Measurements from ENCODE around the gene CHN2. TPM values are rescaled to one million over a fixed set of nuclear protein-coding genes. Genes with fewer than 3 reads are reported as not detected.

Gene CHN2
- total RNA-seq, 2 experiments from 2014 or later = 2.1 to 3.5 TPM

GRCh38 chr7:29469976-29470557, 275.5 kb downstream of the CHN2 start:
- ChIA-PET POLR2A (no interaction called here), CTCF (no interaction called here)
- Mint-ChIP-seq H3K9me3 (no peaks in the 10 kb centered on the region), H3K4me1 (ENCODE audit: low read depth) (no peaks in the 10 kb centered on the region), H3K4me3 (no peak overlapping the region), H3K27ac (no peak overlapping the region), H3K27me3 (no peaks in the 10 kb centered on the region), H3K36me3 (ENCODE audit: low read depth) (no peaks in the 10 kb centered on the region)
- H3K27ac ChIP-seq (ENCODE audit: low read depth in 1 of 2, low read length in 2 of 2) = no peak overlapping the region
- ATAC-seq (ENCODE audit: poor library complexity) = no peak
- no peak for TF ChIP-seq CTCF (IDR thresholded peaks at IDR 0.05)
- no peaks in the 10 kb centered on the region for H3K27me3 ChIP-seq (ENCODE audit: control insufficient read depth in 1 of 2, insufficient read depth in 2 of 2, low read length in 2 of 2)
- DNase-seq = no peak
- H3K36me3 ChIP-seq (ENCODE audit: insufficient read depth, low read length) = no peaks in the 10 kb centered on the region
- intact Hi-C loops (cut with DNase I, micrococcal nuclease) = no loop called here
- no peak overlapping the region for H3K4me3 ChIP-seq (ENCODE audit: low read length)
- no peaks in the 10 kb centered on the region for H3K4me1 ChIP-seq (ENCODE audit: insufficient read depth, low read length)
- no peaks in the 10 kb centered on the region for H3K9me3 ChIP-seq (ENCODE audit: control insufficient read depth in 1 of 2, insufficient read depth in 1 of 2, low read length in 2 of 2)

GRCh38 chr7:29471444-29472138, 277.0 kb downstream of the CHN2 start:
- no peaks in the 10 kb centered on the region for H3K36me3 ChIP-seq (ENCODE audit: insufficient read depth, low read length)
- ATAC-seq (ENCODE audit: poor library complexity) (no peak), DNase-seq (no peak)
- H3K27ac ChIP-seq (ENCODE audit: low read depth in 1 of 2, low read length in 2 of 2) = no peak overlapping the region
- intact Hi-C loops (cut with DNase I, micrococcal nuclease) = no loop called here
- no peaks in the 10 kb centered on the region for H3K36me3 Mint-ChIP-seq (ENCODE audit: low read depth)
- H3K27ac Mint-ChIP-seq = no peak overlapping the region
- CTCF ChIA-PET = no interaction called here
- H3K9me3 ChIP-seq (ENCODE audit: control insufficient read depth in 1 of 2, insufficient read depth in 1 of 2, low read length in 2 of 2) = no peaks in the 10 kb centered on the region
- POLR2A ChIA-PET = no interaction called here
- no peaks in the 10 kb centered on the region for H3K27me3 ChIP-seq (ENCODE audit: control insufficient read depth in 1 of 2, insufficient read depth in 2 of 2, low read length in 2 of 2)
- no peak overlapping the region for H3K4me3 ChIP-seq (ENCODE audit: low read length)
- TF ChIP-seq CTCF (IDR thresholded peaks at IDR 0.05) = no peak
- H3K4me1 Mint-ChIP-seq (ENCODE audit: low read depth) = no peaks in the 10 kb centered on the region
- no peaks in the 10 kb centered on the region for H3K4me1 ChIP-seq (ENCODE audit: insufficient read depth, low read length)
- no peaks in the 10 kb centered on the region for H3K27me3 Mint-ChIP-seq
- no peak overlapping the region for H3K4me3 Mint-ChIP-seq
- no peaks in the 10 kb centered on the region for H3K9me3 Mint-ChIP-seq

- H3K36me3 ChIP-seq (ENCODE audit: insufficient read depth, low read length) = no peaks in the 10 kb centered on the region
- H3K36me3 Mint-ChIP-seq (ENCODE audit: low read depth) = no peaks in the 10 kb centered on the region
- H3K27me3 Mint-ChIP-seq = no peaks in the 10 kb centered on the region
- H3K9me3 ChIP-seq (ENCODE audit: control insufficient read depth in 1 of 2, insufficient read depth in 1 of 2, low read length in 2 of 2) = no peaks in the 10 kb centered on the region
- H3K4me1 Mint-ChIP-seq (ENCODE audit: low read depth) = no peaks in the 10 kb centered on the region
- DNase-seq (no peak), ATAC-seq (ENCODE audit: poor library complexity) (no peak)
- no peak overlapping the region for H3K4me3 ChIP-seq (ENCODE audit: low read length)
- POLR2A ChIA-PET = no interaction called here
- no peak overlapping the region for H3K27ac ChIP-seq (ENCODE audit: low read depth in 1 of 2, low read length in 2 of 2)
- H3K27ac Mint-ChIP-seq = no peak overlapping the region
- H3K27me3 ChIP-seq (ENCODE audit: control insufficient read depth in 1 of 2, insufficient read depth in 2 of 2, low read length in 2 of 2) = no peaks in the 10 kb centered on the region
- H3K4me3 Mint-ChIP-seq = no peak overlapping the region
- intact Hi-C loops (cut with DNase I, micrococcal nuclease) = no loop called here
- no peaks in the 10 kb centered on the region for H3K9me3 Mint-ChIP-seq
- no peak for TF ChIP-seq CTCF (IDR thresholded peaks at IDR 0.05)
- H3K4me1 ChIP-seq (ENCODE audit: insufficient read depth, low read length) = no peaks in the 10 kb centered on the region
- CTCF ChIA-PET = no interaction called here
These were observed 282.3 kb downstream of the CHN2 start for GRCh38 chr7:29476916-29477315.

All from CD4-positive, alpha-beta T cell (primary cell).